ENCODE measurements around the gene CTNNA1.

CTNNA1 gene

GRCh38 chr5:138951986-138952735, 198.9 kb downstream of the CTNNA1 start:
- no peak for DNase-seq

- DNase-seq = no peak
Measured at GRCh38 chr5:138952962-138953361, 199.7 kb downstream of the CTNNA1 start.

GRCh38 chr5:138953387-138954256, 200.4 kb downstream of the CTNNA1 start:
- DNase-seq = no peak

DNA sequence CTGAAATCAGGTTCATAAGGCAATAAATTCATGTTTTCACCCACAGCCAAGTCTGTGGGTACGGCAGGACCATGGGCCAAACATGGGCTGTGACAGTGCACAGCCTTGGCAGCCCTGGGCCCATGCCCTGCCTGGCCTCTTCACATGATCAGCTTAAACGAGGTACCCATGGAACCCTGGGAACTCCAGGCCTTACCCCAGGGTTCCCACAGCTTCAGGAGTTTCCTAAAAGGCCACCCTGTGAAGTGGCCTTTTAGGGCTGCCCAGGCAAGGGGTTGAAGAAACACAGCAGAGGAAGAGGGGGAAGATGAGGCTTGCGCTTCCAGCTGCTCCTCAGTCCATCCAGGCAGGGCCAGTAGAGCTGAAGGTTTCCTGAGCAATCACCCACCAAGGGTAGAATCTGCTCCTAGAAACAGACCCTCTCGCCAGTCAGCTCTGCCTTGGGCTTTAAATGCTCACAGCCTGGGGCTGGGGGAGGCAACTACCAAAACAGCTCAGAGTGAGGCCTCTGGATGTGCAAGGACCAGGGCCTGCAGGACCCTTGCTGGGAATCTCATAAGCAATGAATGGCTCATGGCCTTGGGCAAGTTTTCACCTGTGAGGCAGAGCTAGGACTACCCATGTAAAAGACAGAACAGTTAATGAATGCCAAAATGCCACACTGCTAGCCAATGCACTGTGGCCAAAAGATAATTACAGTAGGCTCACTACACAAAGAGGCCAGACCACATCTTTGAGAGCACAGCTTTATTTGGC, 201.2 kb downstream of the CTNNA1 start:
- no peak for DNase-seq

GRCh38 chr5:138955013-138955660, 201.9 kb downstream of the CTNNA1 start:
- no peak for DNase-seq

DNA sequence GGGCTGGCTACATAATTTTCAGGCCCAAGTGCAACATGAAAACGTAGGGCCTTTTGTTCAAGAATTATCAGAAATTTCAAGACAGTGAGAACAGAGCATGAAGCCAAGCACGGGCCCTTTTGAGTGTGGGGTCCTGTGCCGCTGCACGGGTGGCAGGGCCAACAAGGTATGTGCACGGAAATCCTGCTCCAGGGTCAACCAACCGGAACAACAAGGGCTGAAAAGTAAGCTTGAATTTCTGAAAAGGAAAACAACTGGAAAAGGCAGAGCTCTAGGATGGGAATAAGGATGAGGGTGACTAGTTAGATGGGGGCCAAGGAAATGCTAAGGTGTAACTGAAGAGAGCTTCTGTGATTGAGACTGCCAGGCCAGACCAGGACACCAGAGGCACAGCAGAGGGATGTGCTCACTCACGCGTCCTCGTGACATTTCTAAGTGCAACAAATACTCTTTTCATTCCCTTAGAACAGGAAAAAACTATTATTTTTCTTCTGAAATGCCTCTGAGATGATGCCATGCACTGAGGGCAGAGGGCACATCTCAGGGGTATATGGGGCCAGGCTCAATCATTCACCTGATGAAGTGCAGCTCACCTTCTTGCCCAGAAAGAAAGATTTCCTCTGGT, 202.6 kb downstream of the CTNNA1 start:
- DNase-seq = no peak

- DNase-seq = no peak
Measured at GRCh38 chr5:138956801-138957200, 203.6 kb downstream of the CTNNA1 start.

DNA sequence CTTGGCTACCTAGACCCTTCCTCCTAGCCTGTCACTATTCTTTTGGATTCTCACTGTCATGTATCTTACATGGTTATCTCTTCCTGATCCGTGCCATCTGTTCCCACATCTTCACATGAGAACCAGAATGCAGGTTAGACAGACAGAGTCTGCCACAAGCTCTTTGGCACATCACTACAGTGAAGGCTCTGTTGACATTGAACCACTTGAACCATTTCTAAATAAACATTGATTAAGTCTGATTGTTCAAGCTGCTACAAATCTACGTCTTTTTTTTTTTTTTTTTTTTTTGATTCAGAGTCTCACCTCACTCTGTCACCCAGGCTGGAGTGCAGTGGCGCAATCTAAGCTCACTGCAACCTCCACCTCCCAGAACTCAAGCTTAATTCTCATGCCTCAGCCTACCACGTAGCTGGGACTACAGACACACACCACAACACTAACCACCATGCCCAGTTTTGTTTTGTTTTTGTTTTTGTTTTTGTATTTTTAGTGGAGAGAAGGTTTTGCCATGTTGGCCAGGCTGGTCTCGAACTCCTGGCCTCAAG, 207.0 kb downstream of the CTNNA1 start:
- no peak for DNase-seq

DNA sequence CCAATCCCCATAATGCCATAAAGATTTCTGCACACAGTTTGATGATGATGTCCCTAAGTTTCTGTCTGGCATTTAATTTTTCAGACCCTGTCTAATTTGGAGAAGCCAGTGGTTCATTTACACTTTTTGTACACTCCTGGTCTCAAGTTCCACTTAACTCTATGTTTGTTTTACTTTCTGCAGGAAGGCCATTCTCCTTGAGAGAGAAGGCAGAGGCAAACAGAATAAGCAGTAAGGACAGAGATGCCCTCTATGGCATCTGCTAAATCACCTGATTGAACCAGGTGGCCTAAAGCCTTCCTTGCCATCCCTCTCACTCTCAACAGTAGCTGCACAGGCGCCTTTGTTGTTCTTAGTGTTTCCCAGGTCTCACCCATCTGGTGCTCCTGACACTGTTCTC, 208.0 kb downstream of the CTNNA1 start:
- DNase-seq = no peak

GRCh38 chr5:138961729-138962128, 208.5 kb downstream of the CTNNA1 start:
- DNase-seq = no peak

DNA sequence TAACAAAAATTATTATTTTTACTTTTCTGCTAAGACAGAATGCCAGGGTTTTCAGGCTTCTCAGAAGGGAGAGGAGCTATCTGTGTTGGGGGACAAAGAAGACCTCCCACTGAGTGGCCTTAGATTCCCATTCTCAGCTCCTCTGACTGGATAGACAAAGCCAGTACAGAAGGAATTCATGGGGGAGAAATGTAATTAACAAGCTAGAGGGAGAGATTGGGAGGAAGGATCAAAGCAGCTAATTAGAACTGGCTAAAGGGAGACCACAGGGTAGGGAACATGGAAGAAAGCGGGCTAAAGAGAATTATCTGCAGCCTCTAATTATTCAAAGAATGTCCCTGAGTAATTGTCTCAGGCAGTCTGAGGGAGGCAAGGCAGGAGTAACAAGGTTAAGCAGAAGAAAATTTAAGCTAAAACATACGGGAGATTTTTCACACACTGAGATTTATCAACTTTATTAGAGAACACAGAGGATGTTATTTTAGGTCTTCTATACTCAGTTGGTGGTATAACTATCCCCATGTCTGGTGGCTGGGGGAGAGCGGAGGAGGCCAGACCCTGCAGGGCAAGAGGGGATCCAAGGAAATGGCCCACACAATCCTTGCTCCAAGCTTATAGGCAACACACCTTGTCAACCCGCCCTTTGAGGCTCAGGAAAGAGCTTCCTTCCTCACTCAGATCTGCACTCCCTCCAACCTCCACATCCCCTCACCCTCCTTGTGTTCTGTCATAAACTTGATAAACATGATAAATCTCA, 209.6 kb downstream of the CTNNA1 start:
- no peak for DNase-seq

GRCh38 chr5:138963763-138964371, 210.6 kb downstream of the CTNNA1 start:
- no peak for DNase-seq

DNA sequence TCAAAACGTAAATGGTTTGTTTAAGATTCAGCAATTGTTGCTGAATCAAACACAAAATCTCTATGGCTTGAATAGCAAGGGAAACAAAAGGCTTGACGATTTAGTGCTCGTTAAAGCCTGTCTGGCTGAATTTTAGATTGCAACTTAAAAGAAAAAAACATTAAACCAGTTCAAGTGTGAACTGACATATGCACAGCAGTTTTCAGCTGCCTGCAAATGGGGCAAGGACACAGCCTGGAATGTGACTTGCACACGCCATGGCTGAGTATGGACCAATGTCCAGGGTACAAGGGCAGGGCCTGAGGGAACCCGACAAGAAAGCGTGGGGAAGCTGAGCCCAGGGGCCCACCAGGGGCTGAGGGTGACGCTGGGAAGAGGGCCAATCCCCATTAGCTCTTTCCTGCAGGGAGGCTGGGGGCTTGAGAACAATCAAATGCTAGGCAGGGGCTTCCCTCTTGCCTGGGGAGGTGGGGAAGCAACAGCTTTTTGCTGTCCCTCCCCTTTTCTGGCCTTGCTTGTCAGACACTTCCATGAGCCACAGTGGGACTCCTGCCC, 211.5 kb downstream of the CTNNA1 start:
- no peak for DNase-seq

GRCh38 chr5:138965626-138966025, 212.4 kb downstream of the CTNNA1 start:
- DNase-seq = no peak

- no peak for DNase-seq
Measured at GRCh38 chr5:138966236-138966985, 213.2 kb downstream of the CTNNA1 start.

DNA sequence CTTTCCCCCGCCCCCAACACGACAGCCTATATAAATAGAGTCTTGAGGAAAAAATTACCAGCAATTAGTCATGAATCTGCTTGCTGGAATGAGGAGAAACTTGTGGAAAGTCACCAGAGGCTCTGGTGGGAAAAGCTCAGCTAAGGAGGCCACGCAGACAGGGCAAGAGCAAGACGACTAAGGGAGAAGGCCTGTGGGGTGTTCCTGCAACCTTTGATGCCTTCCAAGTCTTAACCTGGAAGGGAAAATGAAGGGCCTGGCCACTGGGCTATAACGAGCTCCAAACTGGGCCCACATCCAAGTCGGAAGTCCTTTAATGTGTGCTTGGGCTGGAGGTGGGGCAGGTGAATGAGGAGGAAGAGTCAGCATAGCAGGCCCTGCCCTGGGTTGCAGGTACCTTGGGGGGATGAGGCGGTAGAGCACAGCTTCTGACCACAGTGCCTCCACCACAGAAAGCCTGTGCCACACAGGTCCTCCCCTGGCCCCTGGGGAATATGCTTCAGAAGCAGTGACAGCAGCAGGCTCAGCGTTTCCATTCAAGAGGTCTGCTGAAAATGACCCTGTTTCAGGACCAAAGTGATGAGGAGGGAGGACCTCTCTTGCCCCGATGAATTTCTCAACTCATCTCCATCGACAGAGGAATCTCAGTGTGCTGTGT, 214.7 kb downstream of the CTNNA1 start:
- no peak for DNase-seq

- DNase-seq = no peak
Measured at GRCh38 chr5:138968601-138969000, 215.4 kb downstream of the CTNNA1 start.

GRCh38 chr5:138969323-138970002, 216.2 kb downstream of the CTNNA1 start:
- DNase-seq = no peak

GRCh38 chr5:138972230-138972629, 219.0 kb downstream of the CTNNA1 start:
- DNase-seq = no peak
